NB4 (cell line): ENCODE results near the gene WSCD2.

ENCODE experiments used
- MYC ChIP-seq: IDR thresholded peaks from 2 replicates; pipeline ENCODE4 v1.6.1; 2011; ENCODE audit warnings: low read depth, low read length
- TF ChIP-seq, protein P1 (sequence below): IDR thresholded peaks from one replicate; pipeline ENCODE4 v1.5.1; 2012; ENCODE audit warnings: low read depth, low read length

DNA sequence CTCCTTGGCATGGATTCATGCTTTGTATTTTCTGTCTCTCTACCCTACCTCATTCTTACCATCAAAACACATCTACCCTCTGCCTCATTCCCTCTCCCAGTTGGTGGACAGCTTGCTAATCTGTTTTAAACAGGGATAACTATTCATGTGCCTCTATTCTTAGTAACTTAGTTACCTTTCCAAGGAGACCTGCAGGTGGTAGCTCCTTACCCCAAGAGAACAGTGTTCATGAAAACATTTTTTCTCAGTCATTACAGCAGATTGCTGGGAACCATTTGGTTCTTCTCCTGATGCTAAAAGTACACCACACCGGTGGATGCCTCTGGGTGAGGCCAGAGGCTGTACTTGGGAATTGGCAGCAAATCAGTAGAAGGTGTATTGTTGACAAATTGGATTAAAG, 137.0 kb downstream of the WSCD2 start:
- TF ChIP-seq MYC: no peak
- TF ChIP-seq, protein P1, sequence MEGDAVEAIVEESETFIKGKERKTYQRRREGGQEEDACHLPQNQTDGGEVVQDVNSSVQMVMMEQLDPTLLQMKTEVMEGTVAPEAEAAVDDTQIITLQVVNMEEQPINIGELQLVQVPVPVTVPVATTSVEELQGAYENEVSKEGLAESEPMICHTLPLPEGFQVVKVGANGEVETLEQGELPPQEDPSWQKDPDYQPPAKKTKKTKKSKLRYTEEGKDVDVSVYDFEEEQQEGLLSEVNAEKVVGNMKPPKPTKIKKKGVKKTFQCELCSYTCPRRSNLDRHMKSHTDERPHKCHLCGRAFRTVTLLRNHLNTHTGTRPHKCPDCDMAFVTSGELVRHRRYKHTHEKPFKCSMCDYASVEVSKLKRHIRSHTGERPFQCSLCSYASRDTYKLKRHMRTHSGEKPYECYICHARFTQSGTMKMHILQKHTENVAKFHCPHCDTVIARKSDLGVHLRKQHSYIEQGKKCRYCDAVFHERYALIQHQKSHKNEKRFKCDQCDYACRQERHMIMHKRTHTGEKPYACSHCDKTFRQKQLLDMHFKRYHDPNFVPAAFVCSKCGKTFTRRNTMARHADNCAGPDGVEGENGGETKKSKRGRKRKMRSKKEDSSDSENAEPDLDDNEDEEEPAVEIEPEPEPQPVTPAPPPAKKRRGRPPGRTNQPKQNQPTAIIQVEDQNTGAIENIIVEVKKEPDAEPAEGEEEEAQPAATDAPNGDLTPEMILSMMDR: no peak
